GM18868 (cell line): ENCODE data around the gene SLC13A3.

Experiments
- ATAC-seq: cut with Tn5 transposase; IDR thresholded peaks from one replicate; pipeline ENCODE4 v1.9.1; 2021; ENCODE audit warnings: mild to moderate bottlenecking, moderate library complexity; ENCODE audit not compliant: unreplicated experiment

SLC13A3 gene, protein sequence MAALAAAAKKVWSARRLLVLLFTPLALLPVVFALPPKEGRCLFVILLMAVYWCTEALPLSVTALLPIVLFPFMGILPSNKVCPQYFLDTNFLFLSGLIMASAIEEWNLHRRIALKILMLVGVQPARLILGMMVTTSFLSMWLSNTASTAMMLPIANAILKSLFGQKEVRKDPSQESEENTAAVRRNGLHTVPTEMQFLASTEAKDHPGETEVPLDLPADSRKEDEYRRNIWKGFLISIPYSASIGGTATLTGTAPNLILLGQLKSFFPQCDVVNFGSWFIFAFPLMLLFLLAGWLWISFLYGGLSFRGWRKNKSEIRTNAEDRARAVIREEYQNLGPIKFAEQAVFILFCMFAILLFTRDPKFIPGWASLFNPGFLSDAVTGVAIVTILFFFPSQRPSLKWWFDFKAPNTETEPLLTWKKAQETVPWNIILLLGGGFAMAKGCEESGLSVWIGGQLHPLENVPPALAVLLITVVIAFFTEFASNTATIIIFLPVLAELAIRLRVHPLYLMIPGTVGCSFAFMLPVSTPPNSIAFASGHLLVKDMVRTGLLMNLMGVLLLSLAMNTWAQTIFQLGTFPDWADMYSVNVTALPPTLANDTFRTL

GRCh38 chr20:46651091-46651962 lies at the start of gene SLC13A3:
SLC13A3 (minus strand) TSS chr20:46651459; CDS start chr20:46651421, 38 bp downstream.
- no peak for ATAC-seq

- no peak for ATAC-seq
These were observed 49.8 kb upstream of the SLC13A3 start for GRCh38 chr20:46701057-46701456.

DNA sequence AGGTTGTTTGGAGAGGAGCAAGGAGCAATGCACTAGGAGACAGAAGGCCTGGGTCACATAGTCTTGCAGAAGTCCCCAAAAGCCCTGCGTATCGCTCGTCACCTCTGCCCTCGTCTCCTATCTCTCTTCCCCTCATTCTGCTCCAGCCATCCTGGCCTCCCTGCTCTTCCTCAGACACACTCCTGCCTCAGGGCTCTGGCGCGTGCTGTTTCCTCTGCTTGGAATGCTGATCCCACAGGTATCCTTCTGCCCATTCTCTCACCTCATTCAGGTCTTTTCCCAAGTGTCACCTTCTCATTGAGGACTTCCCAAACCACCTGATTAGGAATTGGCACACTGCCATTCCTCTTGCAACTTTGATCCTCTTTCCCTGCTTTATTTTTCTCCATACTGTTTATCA lies 49.2 kb upstream of the SLC13A3 start:
- ATAC-seq = no peak

GRCh38 chr20:46699651-46700359 lies 48.5 kb upstream of the SLC13A3 start:
- no peak for ATAC-seq

DNA sequence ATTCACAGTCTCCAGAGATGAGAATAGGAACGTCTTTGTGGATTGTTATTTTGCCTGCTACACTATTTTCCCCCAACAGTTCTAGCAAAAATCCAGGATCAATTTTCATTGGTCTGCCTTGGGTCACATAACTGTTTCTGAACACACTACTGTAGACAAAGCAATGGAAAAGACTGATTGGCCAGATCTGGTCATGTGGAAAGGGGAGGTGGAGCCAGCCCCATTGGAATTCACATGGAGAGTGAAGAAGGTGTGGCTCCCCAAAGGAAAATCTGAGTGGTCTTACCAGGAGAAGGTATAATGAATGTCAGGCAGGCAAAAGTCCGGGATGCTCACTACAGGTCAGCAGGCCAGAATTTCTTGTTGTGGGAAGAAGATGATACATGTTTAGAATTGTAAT lies 47.5 kb upstream of the SLC13A3 start:
- ATAC-seq = no peak

GRCh38 chr20:46696791-46697279 lies 45.6 kb upstream of the SLC13A3 start:
- ATAC-seq = no peak

DNA sequence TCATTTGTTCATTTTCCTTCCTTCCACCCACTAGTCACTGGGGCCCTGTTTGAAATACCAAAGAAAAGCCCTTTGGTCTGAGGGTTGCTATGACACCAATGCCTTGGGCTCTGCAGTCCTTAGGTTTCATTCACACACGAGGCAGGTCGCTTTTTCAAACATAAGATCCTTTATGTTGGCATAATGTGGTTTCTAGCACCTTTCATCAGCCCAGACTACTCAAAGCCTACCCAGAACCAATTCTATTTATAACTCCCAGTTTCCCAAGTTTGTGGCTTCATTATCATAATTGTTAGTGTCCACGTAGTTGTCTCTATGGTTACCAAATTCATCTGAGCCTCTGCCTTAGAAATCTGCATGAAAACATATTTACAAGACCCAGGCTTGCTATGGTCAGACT lies 44.6 kb upstream of the SLC13A3 start:
- ATAC-seq = no peak

DNA sequence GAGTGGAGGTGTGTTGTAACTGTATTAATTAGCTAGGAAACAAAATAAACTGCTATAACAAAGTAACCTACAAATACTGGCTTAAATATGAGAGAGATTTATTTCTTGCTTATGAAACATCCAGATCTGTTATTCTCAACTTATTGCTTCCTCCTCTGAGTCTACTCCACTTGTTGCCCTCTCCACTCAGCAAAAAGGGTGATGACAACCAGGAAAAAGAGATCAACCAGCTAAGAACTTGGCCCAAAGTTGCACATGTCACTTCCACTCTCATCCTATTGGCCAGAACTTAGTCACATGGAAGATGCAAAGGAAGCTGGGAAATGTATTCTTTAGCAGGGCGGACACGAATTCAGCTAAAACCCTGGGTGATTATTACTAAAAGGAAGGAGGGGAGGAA lies 43.2 kb upstream of the SLC13A3 start:
- no peak for ATAC-seq

- ATAC-seq = no peak
These were observed 39.9 kb upstream of the SLC13A3 start for GRCh38 chr20:46691196-46691595.

GRCh38 chr20:46690219-46691106 lies 39.2 kb upstream of the SLC13A3 start:
- ATAC-seq = no peak

- ATAC-seq = no peak
These were observed 38.5 kb upstream of the SLC13A3 start for GRCh38 chr20:46689754-46690085.

DNA sequence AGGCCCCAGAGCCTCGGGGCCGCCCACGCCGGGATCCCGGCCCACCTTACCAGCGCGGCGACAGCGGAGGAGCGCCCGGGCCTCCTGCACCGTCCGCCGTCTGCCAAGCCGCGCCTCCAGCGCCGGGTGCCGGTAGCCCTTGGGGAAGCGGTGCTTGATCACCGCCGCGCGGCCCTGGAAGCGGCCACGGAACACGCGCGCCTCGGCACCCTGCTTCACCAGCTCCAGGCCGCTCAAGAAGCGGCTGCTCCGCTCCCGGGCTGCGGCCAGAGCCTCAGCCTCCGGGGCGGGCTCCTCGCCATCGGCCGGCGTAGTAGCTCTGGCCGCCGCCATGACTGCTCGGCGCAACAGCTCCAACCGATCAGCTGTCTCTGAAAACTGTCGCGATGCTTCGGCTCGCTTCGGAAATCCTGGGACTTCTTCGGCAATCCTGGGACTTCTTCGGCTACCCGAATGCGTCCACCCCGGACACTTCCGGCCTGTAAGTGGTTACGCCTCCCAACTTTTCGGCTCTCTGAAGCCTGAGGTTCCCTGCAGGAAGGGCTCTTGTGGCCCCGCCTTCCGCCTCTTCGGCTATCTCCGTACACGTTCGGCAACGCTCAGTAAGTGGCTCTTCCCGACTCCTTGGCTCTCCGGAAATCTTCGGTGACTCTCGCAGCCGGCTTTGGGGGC lies 38.0 kb upstream of the SLC13A3 start, which contains the start of gene TP53RK:
TSS of gene TP53RK (minus strand) at position 363 of the 672 bp plus-strand sequence. CDS start at position 333, 30 bp downstream.
- ATAC-seq = peak; percentile 88

GRCh38 chr20:46688151-46689081 lies 37.2 kb upstream of the SLC13A3 start:
- no peak for ATAC-seq

- no peak for ATAC-seq
These were observed 32.9 kb upstream of the SLC13A3 start for GRCh38 chr20:46683939-46684750.

DNA sequence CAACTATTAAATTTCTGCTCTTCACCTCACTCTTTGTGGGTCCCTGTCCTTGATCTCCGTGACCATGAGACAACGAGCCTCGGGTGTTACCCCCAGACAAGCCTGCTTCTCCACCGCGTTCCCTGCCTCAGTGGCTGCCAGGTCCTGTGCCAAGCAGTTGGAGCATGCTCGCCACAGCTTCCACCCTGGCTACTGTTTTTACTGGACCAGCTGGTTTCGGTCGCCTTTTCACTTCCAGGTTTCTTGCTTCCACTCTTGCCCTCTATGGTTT lies 32.3 kb upstream of the SLC13A3 start:
- no peak for ATAC-seq

DNA sequence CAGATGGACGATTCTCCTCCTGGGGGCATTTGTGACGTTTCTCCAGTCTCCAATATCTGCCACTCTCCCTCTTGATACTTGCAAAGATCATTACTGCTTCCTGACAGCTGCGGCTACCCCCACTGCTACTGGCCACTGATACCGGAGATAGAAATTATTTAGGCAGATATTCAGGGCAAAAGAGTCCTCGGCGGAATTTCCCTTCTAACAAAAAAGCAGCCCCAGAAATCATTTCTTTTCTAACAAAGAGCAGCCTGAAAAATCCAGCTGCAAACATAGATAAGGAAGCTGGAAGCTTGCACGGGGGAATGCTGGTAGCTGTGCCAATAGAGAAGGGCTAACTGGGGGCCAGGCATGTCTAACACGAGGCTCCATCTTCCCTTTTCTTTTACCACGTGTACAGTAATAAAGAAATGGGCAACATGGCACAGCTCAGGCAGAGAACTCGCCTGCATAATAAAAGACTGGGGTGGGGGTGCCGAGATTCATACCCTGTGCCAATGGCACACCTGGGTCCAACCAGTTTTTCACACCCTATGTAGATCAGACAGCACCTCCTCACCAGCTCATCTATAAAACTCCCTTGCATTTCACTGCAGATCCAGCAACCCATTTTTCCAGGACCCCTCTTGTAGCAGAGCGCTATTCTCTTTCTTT lies 31.9 kb upstream of the SLC13A3 start:
- ATAC-seq = no peak
